ENCODE results near the gene BRINP3.

The BRINP3 gene

GRCh38 chr1:190212450-190212849 is 265.2 kb downstream of the BRINP3 start:
- DNase-seq (ENCODE audit: low spot score) = no peak
- CTCF ChIA-PET = no interaction called here
- H3K27ac ChIP-seq = no peak overlapping the region

GRCh38 chr1:190207733-190208132 is 269.9 kb downstream of the BRINP3 start:
- no peak overlapping the region for H3K27ac ChIP-seq
- no peak for DNase-seq (ENCODE audit: low spot score)
- POLR2A ChIA-PET (ENCODE audit: low non-redundant PET) = no interaction called here
- no peak for TF ChIP-seq CTCF (conservative IDR thresholded peaks at IDR 0.05; ENCODE audit: low read depth)
- CTCF ChIA-PET = no interaction called here

More at GRCh38 chr1:190212450-190212849, 265.2 kb downstream of the BRINP3 start:
- POLR2A ChIA-PET (ENCODE audit: low non-redundant PET) = no interaction called here
- no peak for TF ChIP-seq CTCF (conservative IDR thresholded peaks at IDR 0.05; ENCODE audit: low read depth)

GRCh38 chr1:190205713-190206112 is 272.0 kb downstream of the BRINP3 start:
- CTCF ChIA-PET = no interaction called here
- DNase-seq (ENCODE audit: low spot score) = no peak

GRCh38 chr1:190196020-190196419 is 281.6 kb downstream of the BRINP3 start:
- POLR2A ChIA-PET (ENCODE audit: low non-redundant PET) = no interaction called here

More at GRCh38 chr1:190205713-190206112, 272.0 kb downstream of the BRINP3 start:
- POLR2A ChIA-PET (ENCODE audit: low non-redundant PET) = no interaction called here
- no peak for TF ChIP-seq CTCF (conservative IDR thresholded peaks at IDR 0.05; ENCODE audit: low read depth)
- no peak overlapping the region for H3K27ac ChIP-seq

GRCh38 chr1:190193508-190194115 is 284.1 kb downstream of the BRINP3 start:
- ChIA-PET POLR2A (ENCODE audit: low non-redundant PET) (no interaction called here), CTCF (no interaction called here)
- TF ChIP-seq CTCF (conservative IDR thresholded peaks at IDR 0.05; ENCODE audit: low read depth) = no peak
- DNase-seq (ENCODE audit: low spot score) = no peak
- H3K27ac ChIP-seq = no peak overlapping the region

More at GRCh38 chr1:190196020-190196419, 281.6 kb downstream of the BRINP3 start:
- DNase-seq (ENCODE audit: low spot score) = no peak
- no peak overlapping the region for H3K27ac ChIP-seq
- no peak for TF ChIP-seq CTCF (conservative IDR thresholded peaks at IDR 0.05; ENCODE audit: low read depth)
- CTCF ChIA-PET = no interaction called here

GRCh38 chr1:190192627-190193026 is 285.0 kb downstream of the BRINP3 start:
- no peak overlapping the region for H3K27ac ChIP-seq
- CTCF ChIA-PET = no interaction called here
- TF ChIP-seq CTCF (conservative IDR thresholded peaks at IDR 0.05; ENCODE audit: low read depth) = no peak
- POLR2A ChIA-PET (ENCODE audit: low non-redundant PET) = no interaction called here
- no peak for DNase-seq (ENCODE audit: low spot score)
